Muscle of back (tissue), 11 donors: ENCODE measurements around the gene DARS1. TPM values are rescaled to one million over a fixed set of nuclear protein-coding genes. Genes with fewer than 3 reads are reported as not detected.
"Not testable (repeated sequence)": the region's sequence is repeated elsewhere in the genome, so short reads cannot be mapped to it uniquely, and the experiment has no call there.

Source experiments
- DNase-seq, 3 donors: peaks; one replicate each; pipeline versions ENCODE4 v3.0.0 to v3.0.0-alpha.2; 2013
- polyA plus RNA-seq, 10 donors: library from polyadenylated mRNA; unstranded; fragments of 120-200 nt; gene quantifications; one replicate each; pipeline ENCODE4 v1.2.1, GENCODE V29; 2013; ENCODE audit not compliant: insufficient read length in 10 of 10

The DARS1 gene
- polyA plus RNA-seq, 10 donors, result 76.2 to 118 (median 101) TPM

DNA sequence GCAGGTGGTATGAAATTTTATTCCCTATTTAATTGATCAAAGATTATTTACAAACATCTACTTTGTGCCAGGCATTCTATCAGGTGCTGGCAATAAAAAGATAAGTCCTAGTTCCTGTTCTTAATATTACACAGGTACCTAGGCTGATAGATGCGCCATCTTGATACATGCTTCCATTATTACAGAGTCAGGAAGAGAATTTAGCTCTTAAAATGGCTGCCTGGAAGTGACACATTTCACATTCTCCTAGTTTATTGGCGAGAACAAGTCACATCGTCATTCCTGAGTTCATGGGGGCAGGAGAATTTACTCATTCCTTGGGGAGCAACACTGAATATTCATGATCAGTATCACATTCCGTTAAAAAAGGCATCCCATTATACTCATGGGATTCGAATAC is 1.1 kb upstream of the DARS1 start:
- no peak for DNase-seq

DNA sequence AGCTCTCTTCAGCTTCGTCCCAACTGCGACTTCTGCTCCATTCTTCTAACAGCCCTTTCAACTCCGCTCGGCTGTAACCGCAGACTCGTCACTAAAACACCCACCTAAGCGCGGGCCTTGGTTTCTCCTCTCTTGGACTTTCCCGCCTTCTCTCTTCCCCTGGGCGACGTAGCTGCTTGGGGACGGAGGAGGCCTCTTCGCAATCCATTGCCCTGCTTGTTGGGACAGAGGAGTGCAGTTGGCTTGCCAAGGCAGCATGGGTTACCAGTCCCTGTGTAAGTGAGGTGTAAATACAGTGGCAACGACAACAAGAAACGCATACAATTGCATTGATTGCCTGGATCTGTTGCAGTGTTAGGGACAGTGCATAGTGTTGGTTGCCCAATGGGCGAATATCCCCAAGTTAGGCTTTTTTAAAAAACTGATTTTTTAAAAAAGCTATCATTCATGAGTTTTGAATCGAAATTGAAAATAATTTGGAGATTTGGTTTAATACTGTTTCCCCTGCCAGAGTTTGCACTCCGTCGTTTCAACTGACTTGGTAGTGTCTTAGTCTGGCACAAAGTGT is 484 bp upstream of the DARS1 start:
- no peak for DNase-seq

- no peak for DNase-seq
Observed at GRCh38 chr2:135984199-135985017, 1.0 kb downstream of the DARS1 start.

- no peak for DNase-seq
Observed at GRCh38 chr2:135980434-135981079, 4.9 kb downstream of the DARS1 start.

- no peak for DNase-seq
Observed at GRCh38 chr2:135975702-135976101, 9.7 kb downstream of the DARS1 start.

DNA sequence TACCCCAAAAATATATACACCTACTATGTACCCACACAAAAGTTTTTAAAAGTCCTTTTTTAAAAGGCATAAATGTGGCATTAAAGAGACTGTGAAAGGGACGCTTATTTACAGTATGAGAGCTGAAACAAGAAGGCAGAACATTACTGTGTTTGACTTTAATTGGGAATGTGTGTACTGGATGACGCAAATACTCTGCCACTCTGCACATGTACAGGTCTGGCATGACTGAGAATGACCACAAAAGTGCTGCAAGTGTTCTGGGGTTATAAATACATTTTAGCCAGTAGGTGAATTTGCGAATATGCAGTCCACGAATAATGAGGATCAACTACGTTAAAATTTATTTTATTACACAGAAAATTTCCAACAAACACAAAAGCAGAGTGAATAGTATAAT is 11.4 kb downstream of the DARS1 start:
- DNase-seq, result no peak

- no peak for DNase-seq
Observed at GRCh38 chr2:135969655-135970387, 15.6 kb downstream of the DARS1 start.

DNA sequence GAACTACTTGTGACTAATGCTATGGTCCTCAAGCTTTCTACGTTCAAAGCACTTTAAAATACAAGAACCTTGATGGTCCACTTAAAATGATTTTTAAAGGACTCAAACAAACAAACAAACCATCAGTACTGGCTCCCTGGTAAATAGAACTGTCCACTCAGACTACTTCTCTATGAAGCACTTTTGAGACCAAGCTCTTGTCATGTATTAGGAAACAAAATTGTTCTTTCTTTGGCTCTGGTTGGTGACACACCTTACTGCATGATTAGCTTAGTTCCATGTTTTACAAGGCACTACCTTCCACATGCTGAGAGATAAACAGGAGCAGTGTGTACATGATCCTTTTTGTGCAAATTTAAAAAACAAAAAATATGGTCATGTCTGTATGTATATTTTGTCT is 19.7 kb downstream of the DARS1 start:
- DNase-seq, result no peak

DNA sequence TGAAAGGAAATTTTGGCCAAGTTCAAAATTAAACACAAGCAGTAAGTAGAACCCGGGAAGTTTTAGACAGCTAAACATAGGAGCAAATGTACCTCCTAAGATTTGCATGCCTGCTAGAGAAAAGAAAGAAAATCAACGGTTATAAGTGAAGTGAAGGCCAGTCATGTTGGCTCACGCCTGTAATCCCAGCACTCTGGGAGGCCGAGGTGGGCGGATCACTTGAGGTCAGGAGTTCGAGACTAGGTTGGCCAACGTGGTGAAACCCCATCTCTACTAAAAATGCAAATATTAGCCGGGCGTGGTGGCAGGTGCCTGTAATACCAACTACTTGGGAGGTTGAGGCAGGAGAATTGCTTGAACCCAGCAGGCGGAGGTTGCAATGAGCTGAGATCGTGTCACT is 21.0 kb downstream of the DARS1 start:
- DNase-seq, result not testable (repeated sequence)

GRCh38 chr2:135963841-135964240 is 21.6 kb downstream of the DARS1 start:
- no peak for DNase-seq

DNA sequence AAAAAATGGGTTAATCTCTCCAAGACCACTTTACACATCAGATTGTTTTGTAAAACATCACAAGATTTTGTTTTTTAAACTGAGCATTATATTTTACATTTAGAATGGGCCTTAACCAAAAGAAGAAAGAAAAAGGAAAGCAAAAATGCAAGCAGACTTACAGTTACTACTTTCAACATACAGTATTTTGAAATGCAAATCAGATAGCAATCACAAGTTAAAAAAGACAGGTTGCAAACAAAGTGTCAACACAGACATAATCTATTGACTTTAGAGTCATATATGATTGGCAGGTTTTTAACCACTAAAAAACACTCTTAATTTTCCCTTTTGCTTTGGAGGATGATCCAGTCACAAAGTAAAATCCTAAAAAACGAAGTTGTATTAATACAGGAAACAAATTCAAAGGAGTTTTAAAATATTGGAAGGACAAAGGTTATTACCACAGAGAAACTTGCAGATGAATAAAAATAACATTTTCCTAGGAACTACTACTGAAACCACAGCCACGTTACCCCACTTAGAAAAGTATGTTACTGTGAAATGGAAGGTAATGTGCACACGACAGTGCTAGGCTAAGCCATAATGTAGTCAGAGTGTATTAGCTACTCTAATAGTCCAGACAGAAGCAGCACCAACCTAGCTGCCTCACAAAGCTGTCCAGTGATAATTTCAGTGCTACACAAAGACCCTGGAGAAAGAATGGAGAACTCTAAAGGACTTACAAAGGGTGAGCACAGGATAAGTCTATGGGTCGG is 22.9 kb downstream of the DARS1 start:
- DNase-seq, result no peak

DNA sequence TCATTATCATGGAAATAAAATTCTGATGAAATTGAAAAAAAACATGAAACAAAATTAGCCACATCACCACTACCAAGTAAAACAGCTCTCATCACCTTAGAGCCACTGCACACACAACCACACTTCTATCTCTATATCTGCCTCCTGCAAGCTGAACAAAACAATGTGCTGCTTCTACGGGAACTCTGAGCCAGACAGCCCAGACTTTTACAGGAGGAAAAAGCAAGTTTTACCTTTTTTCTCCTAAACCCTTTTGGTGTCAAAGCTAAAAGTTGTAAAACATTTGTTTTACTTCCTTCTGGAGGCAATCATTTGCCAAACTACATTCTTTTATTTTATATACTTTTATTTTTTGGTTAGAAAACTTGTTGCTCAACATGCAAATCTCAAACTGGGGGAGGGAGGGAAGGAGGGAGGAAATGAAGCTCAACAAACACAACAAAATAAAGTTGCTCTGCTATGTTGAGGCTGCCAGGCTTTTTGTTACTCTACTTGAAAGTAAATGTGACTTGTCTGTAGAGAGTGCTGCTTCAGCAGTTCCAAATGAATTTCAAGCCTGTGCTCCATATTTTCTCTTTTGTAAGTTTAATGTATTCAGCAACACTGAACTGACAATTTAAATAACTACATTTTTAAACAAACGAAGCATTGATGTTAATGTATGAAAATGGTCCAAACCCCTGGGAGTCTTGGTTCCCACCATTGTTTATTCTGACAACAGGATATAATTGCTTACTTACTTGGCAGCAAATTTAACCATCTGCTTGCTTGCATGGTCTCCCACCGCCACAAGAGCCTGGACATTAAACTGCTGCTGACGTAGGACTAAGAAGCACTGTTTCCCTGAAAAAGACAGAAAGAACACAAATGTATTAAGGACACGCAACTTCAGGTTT is 24.5 kb downstream of the DARS1 start:
- DNase-seq, result peak; percentile 40 to 85 (median 40)

- no peak for DNase-seq
Observed at GRCh38 chr2:135960150-135960549, 25.3 kb downstream of the DARS1 start.

DNA sequence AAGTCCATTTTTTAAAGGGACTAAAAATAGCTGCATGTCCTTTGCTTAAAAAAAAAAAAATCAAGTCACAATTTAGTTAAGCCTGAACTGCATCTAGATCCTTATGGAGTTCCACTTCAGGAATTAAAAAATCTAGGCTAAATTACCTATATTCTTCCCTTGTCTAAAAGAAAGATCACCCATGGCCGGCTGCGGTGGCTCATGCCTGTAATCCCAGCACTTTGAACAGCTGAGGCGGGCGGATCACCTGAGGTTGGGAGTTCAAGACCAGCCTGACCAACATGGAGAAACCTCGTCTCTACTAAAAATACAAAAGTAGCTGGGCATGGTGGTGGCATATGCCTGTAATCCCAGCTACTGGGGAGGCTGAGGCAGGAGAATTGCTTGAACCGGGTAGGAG is 26.5 kb downstream of the DARS1 start:
- not testable (repeated sequence) for DNase-seq

DNA sequence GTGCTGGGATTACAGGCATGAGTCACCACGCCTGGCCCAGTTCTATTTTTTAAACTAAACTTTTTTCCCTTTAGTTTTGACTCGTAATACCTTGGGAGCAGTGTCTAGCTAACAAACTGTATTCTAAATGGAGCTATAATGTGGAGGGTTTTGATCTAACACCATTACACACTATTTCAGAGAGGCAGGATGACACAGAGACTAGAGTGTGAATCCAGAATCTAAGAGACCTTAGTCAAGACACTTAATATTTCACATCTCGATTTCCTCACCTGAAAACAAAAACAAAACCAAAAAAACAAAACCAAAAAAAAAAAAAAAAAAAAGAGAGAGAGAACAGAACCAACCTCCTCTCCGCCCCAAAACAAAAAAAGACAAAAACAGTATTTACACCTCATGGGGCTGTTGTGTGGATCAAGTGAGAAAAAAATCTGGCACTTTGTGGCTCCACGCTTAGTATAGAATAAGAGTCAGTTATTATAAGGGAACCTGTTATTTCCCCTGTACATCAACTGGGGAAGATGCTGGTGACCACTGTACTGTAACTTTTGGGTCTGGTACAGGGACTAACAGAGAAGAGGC is 31.3 kb downstream of the DARS1 start:
- no peak for DNase-seq

DNA sequence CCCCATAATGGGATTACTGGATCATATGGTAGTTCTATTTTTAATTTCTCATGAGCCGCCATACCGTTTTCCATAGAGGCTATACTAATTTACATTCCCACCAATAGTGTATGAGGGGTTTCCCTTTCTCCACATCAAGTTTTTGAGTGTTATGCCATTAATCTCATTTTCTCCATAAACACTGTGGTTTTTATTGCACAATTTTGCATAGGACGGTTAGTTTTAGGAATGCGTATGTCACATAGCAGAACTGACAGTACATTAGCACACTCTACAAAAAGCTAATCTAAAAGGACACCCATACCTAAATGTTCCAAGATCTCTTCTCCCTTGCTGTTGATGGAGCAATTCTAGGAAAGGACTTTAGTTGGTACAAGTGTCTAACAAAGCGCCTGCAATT is 32.5 kb downstream of the DARS1 start:
- DNase-seq, result no peak

GRCh38 chr2:135951041-135951583 is 34.3 kb downstream of the DARS1 start:
- DNase-seq, result no peak

DNA sequence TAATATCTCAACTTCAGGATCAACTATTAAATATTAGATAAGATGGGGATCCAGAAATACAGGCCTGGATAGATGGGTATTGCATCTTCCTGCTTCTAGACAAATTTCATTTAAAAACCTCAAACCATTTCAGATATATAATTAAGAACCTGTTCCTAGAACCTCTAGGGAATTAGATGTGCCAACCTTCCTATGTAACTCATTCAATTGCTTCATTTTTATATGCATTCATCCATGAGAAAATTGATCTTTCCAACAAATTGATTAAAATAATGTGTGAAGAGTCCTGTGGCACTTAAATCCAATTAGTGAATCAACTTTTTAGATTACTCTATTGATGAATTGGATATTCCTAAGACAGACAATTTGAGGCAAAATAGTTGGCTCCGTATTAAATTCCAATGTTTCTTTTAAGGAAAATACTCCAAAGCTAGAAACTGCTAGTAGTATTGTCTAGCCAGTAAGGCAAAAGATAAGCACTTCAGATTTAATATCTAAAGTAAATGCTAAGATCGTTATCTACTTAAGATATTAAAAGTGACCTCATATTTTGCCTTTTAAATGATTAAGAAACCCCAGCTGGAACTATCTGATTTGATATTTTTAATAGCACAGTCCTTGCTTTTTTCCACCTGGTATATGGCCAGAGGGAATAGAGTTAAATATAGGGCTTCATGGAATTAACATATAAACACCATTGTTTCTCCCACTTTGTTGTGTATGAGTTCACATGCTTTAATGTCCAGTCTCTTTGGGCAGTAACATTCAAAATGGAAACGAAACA is 35.8 kb downstream of the DARS1 start:
- no peak for DNase-seq
